HG03108 (cell line): ENCODE measurements around the gene WLS.
"Not testable (repeated sequence)": the region's sequence is repeated elsewhere in the genome, so short reads cannot be mapped to it uniquely, and the experiment has no call there.

Experiments used
- ATAC-seq: cut with Tn5 transposase; IDR thresholded peaks from one replicate; pipeline ENCODE4 v1.9.1; 2021; ENCODE audit warnings: moderate library complexity; ENCODE audit not compliant: unreplicated experiment

Gene WLS

DNA sequence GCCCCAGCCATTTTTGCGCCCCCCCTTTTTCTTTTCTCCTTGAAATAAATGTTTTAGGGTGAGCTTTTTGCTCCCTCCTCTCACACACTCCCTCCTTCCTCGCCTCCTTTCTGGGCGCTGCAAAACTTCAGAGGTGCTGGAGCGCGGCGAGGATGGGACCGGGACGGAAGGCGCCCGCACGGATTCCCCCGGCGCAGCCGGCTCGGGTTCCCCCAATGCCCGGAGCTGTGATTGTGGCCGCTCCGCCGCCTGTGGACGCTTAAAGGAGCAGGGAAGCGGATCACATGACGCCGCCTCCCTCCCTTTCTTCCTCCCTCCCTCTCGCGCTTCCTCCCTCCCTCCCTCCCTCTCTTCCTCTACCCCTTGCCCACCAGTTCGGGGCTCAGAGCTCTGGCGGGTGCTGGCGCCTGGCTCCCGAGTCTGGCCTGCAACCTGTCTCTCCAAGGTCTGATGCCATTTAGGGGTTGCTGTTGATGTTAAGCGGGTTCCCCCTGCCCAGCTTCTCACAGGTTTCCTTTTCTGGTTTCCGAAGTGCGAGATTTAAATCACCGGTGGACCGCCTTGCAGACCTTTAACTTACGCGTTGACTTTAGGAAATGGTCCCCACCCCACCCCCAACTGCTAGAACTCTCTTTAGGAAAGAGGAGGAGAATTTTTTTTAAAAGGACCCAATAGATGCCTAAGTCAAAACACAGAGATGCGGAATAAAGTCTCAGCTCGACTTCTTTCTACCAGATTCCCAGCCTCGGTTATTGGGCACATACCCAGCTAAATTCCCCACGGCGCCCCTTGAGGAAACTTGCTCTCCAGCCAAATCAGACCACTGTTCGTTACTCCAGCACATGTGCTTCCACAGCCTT lies at the start of gene WLS:
Gene WLS, minus strand, starts transcription at position 235 of the 860 bp plus-strand sequence. Its CDS starts 224 bp downstream, at position 11.
- no peak for ATAC-seq

- ATAC-seq: no peak
Observed at GRCh38 chr1:68280286-68280685, 48.0 kb upstream of the WLS start.

GRCh38 chr1:68279846-68280245 lies 47.5 kb upstream of the WLS start:
- no peak for ATAC-seq

GRCh38 chr1:68278221-68278620 lies 45.9 kb upstream of the WLS start:
- ATAC-seq: no peak

- no peak for ATAC-seq
Observed at GRCh38 chr1:68276448-68276847, 44.1 kb upstream of the WLS start.

DNA sequence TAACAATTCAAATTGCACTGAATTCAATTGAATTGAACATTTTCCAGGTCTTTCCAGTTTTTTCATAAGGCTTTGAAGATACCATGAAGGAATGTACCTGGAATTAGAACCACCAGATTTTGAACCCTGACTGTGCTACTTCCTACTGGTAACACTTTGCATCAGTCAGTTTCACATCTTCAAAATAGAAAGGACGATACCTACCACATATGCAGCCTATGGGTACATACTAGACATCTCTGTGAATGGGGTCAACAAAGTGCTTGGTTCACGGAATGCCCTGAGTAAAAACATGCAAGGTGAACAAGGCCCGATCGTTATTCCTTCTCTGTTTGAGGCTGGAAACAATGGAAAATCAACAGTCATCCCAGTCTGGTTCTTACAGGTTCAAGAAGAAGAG lies 41.2 kb upstream of the WLS start:
- no peak for ATAC-seq

DNA sequence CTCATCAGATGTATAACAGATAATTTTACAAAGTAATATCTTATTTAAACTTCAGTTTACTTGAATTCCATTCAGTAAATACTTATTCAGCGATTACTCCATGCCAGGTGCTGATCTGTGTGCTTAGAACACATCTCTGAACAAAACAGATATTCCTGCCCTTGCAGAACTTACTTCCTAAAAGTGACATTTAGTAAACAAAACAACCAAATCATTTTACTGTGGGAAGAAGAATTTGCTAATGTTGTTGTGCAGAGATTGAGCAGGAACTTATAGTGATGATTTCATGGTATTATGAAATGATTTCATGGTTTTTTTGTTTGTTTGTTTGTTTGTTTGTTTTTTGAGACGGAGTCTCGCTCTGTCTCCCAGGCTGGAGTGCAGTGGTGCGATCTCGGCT lies 39.3 kb upstream of the WLS start:
- no peak for ATAC-seq

GRCh38 chr1:68270951-68271350 lies 38.6 kb upstream of the WLS start:
- ATAC-seq: no peak

- no peak for ATAC-seq
Observed at GRCh38 chr1:68269637-68270430, 37.5 kb upstream of the WLS start.

GRCh38 chr1:68268896-68269483 lies 36.7 kb upstream of the WLS start:
- no peak for ATAC-seq

GRCh38 chr1:68256824-68257223 lies 24.5 kb upstream of the WLS start:
- not testable (repeated sequence) for ATAC-seq

DNA sequence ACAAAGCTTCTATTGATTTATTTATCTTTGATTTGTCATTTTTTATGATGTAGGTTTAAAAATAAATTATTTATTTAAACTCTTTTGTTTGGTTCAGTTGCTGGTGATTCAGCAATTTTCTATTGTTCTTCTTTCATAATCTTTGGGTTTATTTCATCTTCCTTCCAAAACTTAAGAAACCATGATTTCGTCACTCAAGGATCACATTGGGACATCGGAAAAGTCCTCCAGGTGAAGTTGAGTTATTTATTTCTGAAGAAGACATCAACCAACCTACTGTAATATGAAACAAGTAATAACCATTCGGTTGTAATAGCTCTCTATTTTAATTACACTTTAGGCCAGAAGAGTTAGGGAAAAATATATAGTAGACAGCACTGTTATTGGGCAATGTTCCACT lies 23.0 kb upstream of the WLS start:
- no peak for ATAC-seq

GRCh38 chr1:68254667-68255226 lies 22.4 kb upstream of the WLS start:
- ATAC-seq: no peak

GRCh38 chr1:68237040-68237439 lies 4.7 kb upstream of the WLS start:
- no peak for ATAC-seq

DNA sequence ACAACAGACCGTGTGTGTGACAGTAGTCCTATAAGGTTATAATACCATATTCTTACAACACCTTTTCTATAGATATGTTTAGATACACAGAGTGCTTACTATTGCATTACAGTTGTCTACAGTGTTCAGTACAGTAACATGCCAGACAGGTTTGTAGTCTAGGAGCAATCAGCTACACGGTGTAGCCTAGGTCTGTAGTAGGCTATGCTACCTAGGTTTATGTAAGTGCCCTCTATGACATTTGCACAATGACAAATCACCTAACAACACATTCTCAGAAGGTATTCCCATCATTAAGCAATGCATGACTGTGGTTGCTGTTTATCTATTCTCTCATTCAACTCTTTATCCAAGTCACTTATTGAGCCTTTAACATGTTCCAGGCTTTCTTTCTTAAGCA lies 1.8 kb upstream of the WLS start:
- no peak for ATAC-seq

DNA sequence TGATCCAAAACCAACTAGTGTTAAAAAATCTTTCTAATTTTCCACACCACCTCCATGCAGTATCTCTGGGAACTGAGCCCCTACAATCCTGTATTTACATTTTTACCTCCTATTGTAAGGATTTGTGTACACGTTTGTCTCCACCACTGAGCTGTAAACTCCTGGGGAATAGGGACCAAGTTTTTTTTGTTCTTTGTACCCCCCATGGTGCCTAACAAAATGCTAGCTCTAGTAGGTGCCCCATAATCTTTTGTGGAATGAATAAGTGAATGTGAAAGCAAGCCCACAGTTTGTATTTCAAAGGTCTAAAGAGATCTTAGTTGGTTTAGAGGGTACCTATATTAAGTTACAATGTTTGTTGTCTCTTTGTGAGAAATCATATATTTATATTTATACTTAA lies 879 bp upstream of the WLS start:
- no peak for ATAC-seq

DNA sequence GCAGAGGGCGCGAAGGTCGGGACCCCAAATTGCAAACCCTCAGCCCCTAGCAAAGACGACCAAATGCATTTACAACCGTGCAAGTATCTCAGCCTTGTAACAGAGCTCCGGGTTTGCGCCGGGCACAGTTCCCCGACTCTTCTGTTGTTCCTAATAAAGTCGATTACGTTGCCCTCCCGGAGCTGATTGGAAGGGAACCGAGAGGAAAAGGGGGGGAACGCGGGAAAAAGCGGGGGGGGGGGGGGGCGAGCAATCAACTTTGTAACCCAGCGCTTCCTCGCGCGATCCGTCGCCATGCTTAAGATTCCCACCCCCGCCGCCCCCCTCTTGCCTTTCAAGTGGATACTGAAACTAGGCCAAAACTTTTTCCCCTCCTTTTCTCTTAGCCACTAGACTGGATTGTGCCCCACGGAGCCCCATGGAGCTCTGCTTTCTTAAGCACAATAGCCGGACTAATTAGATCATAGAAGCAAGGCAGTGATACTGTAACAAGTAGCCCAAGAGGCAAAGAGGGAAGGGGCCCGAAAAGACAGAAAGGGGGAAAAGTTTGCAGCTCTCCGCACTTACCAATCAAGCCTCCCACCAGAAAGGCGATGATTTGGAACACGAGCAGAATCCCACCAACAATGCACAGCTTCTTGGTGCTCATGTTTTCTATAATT lies 565 bp downstream of the WLS start:
- ATAC-seq: no peak

DNA sequence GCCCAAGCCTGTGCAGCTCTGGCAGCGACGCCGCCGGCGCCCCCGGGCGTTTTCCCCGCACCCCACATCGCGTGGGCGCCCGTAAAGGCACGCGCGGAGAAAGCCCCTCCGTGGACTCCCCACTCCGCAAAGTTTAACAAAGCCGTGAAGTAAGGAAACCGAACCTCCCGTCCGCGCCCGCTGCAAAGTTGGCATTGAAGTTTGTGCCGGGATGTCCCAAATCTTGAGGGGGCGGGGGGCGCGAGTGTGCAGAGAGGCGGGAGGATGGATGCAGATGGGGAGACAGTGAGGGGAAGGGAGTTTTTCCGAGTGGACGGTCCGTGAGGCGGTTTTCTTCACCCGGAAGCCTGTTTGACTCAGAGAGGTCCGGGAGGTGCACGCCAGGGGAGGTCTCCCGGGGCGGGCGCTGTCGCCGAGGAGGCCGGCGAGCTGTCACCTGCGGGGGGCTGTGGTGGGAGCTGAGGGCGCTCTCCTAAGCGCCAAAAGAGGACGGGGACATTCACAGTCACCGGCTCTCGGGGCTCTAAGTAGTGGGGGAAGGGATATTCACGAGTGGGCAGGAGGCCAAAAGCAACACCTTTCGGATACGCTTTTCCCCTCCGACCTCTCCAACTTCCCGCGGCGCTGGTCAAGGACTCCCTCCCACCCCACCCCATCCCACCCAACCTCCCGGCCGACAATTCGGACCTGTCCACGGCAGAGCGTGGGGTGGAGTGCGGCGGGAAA lies 1.3 kb downstream of the WLS start:
- ATAC-seq: no peak

DNA sequence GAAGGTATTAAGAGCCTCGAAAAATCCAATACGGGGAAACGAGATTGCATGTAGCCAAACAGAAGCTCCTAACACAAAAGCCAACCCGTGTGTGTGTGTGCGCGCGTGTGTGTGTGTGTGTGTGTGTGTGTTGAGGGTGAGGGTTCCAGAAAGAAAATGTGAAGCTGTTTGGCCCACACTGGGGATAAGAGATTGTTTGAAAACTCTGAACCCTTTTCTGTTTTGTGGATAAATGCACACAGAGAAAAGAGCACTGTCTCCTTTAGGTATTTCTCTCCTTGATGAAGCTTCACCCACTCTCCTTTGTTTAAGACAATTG lies 1.9 kb downstream of the WLS start:
- ATAC-seq: no peak
